HG02884 (cell line): ENCODE data around the gene ARMC2.
"Not testable (repeated sequence)": the region's sequence is repeated elsewhere in the genome, so short reads cannot be mapped to it uniquely, and the experiment has no call there.

ENCODE experiments used
- ATAC-seq: cut with Tn5 transposase; IDR thresholded peaks from one replicate; pipeline ENCODE4 v1.9.1; 2021; ENCODE audit warnings: mild to moderate bottlenecking, moderate library complexity; ENCODE audit not compliant: unreplicated experiment

The ARMC2 gene, protein sequence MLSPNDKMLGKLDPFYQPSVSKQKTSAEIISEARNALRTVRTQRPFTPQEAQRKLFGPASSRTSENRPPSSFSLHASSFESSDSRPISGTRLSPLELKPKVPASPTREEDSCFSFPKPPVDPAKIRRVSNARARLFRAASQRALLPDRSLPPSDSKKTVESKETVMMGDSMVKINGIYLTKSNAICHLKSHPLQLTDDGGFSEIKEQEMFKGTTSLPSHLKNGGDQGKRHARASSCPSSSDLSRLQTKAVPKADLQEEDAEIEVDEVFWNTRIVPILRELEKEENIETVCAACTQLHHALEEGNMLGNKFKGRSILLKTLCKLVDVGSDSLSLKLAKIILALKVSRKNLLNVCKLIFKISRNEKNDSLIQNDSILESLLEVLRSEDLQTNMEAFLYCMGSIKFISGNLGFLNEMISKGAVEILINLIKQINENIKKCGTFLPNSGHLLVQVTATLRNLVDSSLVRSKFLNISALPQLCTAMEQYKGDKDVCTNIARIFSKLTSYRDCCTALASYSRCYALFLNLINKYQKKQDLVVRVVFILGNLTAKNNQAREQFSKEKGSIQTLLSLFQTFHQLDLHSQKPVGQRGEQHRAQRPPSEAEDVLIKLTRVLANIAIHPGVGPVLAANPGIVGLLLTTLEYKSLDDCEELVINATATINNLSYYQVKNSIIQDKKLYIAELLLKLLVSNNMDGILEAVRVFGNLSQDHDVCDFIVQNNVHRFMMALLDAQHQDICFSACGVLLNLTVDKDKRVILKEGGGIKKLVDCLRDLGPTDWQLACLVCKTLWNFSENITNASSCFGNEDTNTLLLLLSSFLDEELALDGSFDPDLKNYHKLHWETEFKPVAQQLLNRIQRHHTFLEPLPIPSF

DNA sequence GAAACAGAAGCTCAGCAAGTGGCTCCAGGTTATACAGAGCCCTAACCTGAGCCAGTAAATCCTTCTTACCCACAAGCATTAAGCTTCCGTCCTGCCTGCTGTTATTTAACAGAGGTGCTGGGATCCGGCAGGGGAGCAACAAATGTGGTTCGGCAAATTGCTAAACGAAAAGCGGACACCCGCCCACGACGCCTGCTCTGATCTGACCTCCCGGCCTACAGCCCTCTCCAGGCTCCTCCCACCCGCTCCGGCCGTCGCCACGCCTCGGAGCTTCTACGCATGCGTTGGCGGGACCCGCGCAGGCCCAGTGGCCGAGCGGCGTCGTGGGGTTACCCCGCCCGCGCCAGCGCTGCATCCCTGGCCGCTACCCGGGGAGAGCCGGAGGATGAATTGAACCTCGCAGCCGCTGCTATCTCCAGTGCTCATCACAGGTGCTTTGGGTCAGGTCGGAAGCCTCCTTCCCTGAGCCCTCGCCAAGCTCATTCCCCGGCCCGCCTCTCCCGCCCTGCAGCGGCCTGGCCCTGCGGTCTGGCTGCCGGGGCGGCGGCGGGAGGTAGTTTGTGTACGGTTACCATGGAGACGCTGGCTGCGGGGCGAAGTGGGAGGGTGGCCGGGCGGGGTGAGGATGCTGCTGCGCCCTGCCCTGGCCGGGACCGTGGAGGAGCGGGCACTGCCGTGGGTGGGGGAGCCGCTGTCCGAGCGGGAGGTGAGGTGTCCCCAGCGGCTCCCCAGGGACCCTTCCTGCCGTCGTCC is at the start of gene ARMC2:
Gene ARMC2, plus strand, starts transcription at position 307 of the 753 bp plus-strand sequence. CDS start 5,846 bp downstream, outside the sequence.
- ATAC-seq: peak; percentile 96

DNA sequence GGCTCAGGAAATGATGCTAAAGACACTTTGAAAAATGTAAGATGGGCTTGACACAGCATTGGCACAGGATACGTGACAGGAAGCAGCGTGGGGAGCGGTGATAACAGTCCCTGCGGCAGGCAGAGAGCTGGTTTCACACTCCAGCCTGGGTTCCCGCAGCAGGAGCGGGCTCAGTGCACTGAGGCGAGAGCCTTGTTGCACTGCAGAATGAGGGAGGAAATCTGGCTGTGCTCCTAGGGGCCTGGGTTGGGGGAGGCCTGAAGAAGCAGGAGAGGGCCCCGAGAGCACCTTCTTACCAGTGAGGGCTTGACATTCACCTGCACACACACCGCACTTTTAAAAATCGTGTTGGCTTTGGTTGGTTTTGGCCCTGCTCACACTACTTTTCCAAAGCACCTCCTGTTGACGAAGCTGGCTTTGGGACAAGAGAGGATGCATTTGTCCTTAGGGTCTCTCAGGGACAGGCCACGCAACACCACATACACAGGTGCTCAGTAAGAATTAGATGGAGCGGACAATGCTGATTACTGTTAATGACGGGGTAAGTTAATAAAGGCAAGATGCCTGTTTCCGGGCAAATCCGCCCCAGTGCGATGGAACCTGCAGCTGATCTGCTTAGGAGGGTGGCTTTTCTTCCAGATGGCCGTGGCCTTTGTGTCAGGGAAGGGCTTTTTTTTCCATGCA is 49.4 kb upstream of the ARMC2 start:
- no peak for ATAC-seq

DNA sequence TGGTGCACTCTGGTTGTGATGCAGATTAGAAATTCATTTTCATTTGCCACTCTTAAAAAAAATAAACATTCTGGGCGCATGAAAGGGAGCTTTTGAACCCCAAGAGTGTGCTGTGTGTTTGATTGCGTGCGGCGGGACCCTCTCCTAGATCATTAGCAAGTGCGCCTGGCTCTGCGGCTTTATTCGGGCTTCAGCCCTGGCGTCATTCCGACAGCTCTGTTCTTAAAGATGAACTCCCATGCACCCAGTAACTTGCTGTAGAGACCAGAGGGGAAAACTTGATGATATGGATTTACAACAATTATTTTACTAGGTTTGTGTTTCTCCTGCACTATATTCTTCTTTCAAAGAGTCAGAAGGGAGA is 48.9 kb upstream of the ARMC2 start:
- no peak for ATAC-seq

DNA sequence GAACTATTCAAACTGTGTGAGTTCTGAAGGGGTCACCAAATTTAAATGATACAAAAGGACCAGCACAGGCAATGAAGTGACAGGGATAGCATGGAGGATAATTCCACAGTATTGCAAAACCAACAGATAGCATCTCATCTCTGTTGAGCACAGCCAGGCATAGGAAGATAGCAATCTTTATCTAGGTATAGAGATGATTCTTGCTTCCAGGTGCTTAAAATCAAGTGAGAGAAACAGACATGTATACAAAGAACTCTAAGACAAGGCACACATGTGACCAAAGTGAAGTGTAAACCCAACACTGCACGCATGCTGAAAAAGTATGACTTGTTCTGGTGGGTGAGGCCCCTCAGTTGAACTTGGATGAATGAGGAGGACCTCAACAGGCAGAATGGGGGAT is 48.4 kb upstream of the ARMC2 start:
- ATAC-seq: no peak

DNA sequence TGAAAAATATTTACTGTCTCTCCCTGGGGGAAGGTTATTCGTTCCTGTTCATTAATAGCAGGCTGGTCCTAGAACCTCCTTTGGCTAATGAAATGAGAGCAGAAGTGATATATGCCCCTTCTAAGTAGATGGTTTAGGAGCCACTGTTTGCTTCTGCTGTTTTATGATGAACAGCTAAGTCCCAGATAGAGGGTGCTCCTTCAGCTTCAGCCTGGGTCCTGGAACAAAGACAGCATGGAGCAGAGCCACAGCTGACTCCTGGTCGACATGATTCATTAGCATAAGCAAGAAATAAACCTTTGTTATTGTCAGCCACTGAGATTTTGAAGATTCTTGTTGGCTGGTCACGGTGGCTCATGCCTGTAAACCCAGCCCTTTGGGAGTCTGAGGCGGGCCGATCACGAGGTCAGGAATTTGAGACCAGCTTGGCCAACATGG is 47.8 kb upstream of the ARMC2 start:
- ATAC-seq: no peak

DNA sequence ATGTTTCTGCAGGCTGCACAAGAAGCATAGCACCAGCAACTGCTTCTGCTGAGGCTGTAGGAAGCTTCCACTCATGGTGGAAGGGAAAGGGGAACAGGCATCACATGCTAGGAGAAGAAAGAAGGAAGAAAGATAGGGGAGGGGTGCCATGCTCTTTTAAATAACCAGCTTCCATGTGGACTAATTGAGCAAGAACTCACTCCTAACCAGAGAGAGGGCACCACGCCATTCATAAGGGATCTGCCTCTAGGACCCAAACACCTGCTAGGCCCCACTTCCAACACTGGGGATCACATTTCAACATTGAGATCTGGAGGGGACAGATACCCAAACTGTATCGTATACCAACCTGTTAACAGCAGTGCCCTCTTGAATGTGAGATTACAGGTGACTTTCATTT is 46.9 kb upstream of the ARMC2 start:
- no peak for ATAC-seq

DNA sequence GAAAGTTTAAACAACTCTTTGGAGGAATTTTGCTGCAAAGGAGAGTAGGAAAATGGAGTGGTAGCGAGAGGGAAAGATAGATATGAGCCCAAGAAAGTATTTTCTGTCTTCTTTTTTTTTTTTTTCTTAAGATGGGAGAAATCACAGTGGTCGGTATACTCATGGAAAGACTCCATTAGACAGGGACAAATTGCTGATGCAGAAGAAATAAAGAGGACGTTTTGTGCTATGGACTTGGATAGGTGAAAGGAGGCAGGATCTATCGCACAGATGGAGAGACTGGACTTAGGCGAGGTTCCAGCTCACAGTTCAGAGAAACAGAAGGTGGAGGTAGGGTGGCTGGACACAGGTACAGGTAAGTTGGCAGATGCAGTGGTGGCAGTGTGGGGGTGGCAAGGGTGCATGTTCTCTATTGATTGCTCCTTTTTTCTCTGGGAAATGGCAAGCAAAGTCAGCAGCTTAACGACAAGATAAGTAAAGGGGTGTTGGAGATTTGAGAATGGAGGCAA is 44.2 kb upstream of the ARMC2 start:
- ATAC-seq: no peak

DNA sequence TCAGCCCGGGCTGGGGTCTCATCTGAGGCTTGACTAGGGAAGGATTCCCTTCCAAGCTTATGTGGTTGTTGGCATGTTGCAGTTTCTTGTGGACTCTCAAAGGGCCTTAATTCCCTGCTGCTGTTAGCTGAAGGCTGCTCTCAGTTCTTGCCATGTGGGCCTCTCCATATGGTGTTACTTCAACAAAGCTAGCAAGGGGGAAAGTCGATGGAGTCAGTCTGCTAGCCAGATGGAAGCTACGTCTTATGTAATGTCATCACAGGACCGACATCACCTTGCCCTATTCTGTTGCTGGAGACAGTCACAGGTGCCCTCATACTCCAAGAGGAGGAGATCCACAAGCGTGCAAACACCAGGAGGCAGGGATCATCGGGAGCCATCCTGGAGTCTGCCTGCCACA is 43.3 kb upstream of the ARMC2 start:
- ATAC-seq: no peak

DNA sequence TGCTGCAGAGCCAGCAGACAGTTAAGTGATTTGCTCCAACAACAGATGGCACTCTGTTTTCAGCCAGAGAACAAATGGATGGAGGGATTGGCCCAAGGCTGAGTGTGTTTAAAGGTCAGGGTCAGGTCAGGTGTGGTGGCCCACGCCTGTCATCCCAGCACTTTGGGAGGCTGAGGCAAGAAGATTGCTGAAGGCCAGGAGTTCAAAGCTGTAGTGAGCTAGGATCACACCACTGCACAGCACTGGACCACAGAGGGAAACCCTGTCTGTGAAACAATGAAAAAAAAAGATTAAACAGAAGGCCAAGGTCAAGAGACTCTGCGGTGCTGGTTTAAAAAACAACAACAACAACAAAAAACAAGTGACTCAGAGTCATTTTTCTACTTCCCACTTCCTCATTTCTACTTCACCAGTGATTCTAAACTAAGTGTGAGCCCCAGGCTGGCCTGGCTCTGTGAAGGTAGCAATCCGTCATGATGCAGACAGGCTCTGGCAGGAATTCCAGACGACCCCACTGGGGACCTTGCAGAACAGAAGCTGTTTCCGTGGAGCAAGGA is 42.5 kb upstream of the ARMC2 start:
- ATAC-seq: peak; percentile 82

DNA sequence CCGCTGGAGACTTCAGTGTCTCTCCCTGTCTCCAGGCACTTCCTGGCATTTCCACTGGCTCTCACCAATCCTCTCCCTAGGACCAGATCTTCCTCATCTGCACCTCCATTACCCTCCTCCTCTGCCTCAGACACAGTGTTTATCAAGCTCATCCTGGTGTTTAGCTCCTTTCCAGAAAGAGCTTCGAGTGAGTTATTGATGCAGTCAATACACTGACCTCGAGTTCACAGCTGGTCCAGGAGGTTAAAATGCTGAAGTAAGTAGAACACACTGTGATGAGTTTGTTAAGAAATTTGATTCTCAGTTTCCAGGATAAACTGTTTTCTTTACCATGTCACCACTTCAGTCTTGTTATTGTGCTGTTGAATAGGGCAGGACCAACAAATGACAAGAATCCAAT is 42.1 kb upstream of the ARMC2 start:
- ATAC-seq: no peak

DNA sequence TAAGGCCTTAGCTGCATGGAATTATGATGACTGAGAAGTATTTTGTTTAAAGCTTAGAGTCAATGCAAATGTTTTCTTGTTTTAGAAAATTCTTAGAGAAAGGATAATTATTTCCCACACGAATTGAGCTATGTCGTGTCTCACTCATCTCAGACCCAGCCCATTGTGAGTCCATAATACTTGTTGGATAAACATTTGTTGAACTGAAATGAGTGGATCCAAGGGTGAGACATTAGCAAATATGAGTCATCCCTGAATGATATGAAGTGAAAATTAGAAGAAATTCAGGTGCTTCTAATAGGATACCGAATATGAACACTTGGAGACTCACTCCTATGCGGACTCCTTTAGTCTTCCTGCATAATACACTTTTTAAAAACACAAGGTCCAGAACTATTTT is 41.6 kb upstream of the ARMC2 start:
- ATAC-seq: no peak

DNA sequence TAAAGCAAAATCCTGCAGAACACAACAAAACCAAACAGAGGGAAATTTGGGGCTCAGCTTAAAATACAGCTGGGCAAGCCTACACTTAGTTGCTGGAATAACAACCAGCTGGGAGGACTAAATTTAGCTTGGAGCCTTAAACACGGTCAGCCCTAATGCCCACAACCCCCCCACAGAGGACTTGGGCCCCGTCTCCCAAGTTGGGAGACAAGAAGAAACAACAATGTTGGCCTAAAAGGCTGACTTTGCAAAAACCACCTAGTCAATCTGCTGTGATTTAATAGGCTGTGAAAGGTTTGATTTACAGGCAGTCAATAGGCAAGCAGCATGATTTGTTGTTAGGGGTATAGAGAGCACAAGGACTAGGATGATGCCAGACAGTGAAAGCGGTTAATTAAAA is 40.3 kb upstream of the ARMC2 start:
- no peak for ATAC-seq

DNA sequence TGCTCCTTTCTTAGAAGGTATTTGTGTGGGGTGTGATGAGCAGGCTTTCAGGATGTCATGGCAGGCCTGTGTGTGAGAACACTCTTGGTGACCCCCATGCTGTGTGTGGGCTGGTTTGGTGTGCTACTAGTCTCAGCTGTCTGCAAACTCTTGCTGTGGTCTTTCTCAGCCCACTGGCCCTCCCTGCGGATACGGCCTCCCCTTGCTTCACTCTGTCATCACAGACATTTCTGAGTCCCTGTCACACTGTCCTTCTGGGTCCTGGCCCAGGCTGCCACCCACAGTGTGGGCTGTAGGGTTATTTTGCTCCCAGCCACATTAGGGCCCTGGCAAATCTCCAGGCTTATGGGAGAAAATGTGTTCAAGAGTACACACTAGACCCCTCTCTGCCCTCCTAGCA is 39.0 kb upstream of the ARMC2 start:
- no peak for ATAC-seq

DNA sequence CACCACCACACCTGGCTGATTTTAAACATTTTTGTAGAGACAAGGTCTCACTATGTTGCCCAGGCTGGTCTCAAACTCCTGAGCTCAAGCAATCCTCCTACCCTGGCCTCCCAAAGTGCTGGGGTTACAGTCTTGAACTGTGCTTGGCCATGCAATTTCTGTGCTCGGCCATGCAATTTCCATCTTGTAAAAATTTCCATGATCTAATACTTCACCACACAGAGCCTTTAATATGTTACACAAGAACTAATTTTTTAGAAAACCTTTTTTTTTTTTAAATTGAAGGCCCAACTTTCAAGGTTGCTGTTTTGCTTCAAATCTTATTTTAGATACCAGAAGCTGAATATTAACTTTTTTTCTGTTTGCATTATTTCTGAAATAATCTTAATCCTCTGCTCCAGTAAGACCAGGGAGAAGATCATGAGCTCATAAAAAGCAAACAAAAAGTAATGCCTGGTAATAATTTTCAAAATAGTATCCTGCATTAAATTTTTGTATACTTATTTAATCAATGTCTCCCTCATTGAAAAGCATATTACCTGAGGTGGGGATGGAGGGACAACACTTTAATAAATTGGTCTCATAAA is 38.1 kb upstream of the ARMC2 start:
- ATAC-seq: no peak

DNA sequence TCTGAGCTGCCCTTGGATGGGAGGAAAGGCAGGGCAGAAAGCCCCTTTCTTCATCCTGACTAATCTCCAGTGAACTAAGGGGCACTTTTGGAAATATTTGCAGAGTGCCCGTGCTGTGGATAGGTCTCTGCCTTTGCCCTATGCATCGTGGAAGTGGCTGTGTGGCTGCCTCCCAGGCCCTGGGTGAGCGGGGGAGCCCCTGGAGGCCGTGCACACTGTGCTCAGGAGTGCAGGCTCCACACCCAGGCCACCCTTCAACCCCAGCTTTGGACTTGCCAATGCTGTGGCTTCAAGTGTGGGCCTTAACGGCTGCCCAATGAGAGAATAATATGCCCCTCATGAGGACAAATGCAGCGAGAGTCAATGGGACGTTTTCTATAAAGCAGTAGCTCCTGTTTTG is 36.7 kb upstream of the ARMC2 start:
- no peak for ATAC-seq

DNA sequence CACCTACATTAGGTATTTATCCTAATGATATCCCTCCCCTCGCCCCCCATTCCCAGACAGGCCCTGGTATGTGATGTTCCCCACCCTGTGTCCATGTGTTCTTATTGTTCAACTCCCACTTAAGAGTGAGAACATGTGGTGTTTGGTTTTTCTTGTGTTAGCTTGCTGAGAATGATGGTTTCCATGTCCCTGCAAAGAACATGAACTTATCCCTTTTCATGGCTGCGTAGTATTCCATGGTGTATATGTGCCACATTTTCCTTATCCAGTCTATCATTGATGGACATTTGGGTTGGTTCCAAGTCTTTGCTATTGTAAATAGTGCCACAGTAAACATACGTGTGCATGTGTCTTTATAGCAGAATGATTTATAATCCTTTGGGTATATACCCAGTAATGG is 35.0 kb upstream of the ARMC2 start:
- not testable (repeated sequence) for ATAC-seq

DNA sequence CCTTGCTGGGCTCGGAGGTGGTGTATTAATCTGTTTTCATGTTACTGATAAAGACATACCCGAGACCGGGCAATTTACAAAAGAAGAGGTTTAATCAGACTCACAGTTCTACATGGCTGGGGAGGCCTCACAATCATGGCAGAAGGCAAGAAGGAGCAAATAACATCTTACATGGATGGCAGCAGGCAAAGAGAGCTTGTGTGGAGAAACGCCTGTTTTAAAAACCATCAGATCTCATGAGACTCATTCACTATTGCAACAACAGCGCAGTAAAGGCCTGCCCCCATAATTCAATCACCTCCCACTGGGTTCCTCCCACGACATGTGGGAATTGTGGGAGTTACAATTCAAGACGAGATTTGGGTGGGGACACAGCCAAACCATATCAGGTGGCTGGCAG is 30.9 kb upstream of the ARMC2 start:
- not testable (repeated sequence) for ATAC-seq

DNA sequence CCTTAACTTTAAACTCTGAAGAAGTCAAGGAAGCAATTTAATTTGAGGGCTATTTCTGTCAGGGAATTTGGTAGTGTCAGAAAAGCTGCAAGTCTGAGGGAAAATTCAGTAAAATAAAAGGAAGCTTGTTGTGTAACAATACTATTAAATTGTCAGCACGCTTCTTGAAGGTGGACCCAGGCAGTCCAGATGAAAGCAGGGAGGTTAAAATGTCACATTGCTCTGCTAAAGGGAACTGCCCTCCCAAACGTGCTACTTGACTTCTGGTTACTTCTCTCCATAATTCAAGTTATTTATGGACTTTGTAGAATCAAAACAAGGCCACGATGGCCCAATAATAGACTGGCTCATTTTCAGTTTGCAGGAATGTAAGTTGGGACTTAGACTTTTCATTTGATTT is 28.2 kb upstream of the ARMC2 start:
- ATAC-seq: no peak

DNA sequence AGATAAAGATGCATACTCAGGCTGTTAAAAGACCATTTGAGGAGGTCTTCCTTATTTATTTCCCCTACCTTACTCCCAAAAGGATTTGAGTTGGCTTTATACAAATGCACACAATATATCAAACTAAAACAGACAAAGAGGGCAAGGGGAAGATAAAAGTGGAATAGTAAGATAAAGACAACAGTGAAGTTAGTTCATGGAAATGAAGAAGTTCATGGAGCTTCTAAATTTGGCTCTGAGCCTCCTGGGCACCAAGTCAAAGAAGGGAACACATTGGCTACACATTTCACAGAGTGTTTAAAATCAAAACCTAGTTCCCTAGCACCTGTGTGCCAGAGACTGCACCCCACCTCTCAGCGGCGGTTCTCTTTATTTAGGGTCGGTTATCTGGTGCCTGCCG is 25.8 kb upstream of the ARMC2 start:
- no peak for ATAC-seq

DNA sequence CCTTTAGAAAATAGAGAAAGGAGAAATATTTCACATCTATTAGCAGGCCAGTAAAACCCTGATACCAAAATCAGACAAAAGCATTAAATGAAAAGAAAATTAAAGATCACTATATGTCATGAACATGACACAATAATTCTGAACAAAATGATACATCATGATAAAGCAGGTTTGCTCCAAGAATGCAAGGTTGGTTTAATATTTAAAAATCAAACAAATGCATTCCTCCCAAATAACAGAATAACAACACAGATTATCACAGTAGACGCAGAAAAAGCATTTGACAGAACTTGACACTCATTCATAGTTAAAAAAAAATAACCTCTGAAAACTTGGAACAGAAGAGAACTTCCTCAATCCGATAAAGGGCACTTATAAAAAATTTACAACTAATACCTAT is 22.9 kb upstream of the ARMC2 start:
- ATAC-seq: no peak
